ENCODE results near the gene PLCL1. TPM values are rescaled to one million over a fixed set of nuclear protein-coding genes. Genes with fewer than 3 reads are reported as not detected.

The PLCL1 gene
- total RNA-seq, 1 experiment from 2014 or later: 0.07 TPM

DNA sequence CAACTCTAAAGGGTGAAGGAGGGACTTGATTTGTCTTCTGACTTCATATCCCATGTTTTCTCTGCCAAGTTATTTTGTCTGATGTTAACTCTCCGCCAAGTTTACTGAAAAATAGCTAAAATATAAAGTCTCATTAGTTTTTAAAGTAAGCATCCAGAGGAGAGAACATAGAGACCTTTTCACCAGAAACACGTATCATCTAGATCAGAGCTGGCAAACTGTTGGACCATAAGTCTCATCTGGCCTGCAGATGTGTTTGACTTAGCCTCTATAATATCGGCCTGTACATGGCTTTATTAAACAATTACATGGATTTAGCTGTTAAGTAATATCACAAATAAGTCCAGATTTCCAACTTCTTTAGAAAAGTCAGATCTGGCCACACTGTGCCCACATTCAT, 182.6 kb downstream of the PLCL1 start:
- H4K20me1 ChIP-seq (ENCODE audit: insufficient read depth): no peaks in the 10 kb centered on the region
- no peak for TF ChIP-seq MAX (IDR thresholded peaks at IDR 0.05)
- TF ChIP-seq ZNF274 (IDR thresholded peaks at IDR 0.05; ENCODE audit: low read depth, low read length): no peak
- no peak for TF ChIP-seq ELF1 (IDR thresholded peaks at IDR 0.05; ENCODE audit: borderline replicate concordance, low read depth)
- no peak for TF ChIP-seq FOSL1 (IDR thresholded peaks at IDR 0.05; ENCODE audit: low read depth)
- no peak for TF ChIP-seq POLR2AphosphoS5 (IDR thresholded peaks at IDR 0.05; ENCODE audit: low read depth, low read length)
- TF ChIP-seq, protein P1, sequence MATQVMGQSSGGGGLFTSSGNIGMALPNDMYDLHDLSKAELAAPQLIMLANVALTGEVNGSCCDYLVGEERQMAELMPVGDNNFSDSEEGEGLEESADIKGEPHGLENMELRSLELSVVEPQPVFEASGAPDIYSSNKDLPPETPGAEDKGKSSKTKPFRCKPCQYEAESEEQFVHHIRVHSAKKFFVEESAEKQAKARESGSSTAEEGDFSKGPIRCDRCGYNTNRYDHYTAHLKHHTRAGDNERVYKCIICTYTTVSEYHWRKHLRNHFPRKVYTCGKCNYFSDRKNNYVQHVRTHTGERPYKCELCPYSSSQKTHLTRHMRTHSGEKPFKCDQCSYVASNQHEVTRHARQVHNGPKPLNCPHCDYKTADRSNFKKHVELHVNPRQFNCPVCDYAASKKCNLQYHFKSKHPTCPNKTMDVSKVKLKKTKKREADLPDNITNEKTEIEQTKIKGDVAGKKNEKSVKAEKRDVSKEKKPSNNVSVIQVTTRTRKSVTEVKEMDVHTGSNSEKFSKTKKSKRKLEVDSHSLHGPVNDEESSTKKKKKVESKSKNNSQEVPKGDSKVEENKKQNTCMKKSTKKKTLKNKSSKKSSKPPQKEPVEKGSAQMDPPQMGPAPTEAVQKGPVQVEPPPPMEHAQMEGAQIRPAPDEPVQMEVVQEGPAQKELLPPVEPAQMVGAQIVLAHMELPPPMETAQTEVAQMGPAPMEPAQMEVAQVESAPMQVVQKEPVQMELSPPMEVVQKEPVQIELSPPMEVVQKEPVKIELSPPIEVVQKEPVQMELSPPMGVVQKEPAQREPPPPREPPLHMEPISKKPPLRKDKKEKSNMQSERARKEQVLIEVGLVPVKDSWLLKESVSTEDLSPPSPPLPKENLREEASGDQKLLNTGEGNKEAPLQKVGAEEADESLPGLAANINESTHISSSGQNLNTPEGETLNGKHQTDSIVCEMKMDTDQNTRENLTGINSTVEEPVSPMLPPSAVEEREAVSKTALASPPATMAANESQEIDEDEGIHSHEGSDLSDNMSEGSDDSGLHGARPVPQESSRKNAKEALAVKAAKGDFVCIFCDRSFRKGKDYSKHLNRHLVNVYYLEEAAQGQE (IDR thresholded peaks at IDR 0.05; ENCODE audit: low read depth): no peak
- TF ChIP-seq EZH2 (IDR thresholded peaks at IDR 0.05): no peak
- TF ChIP-seq ZFX (IDR thresholded peaks at IDR 0.05): no peak
- no peak overlapping the region for H3K9ac ChIP-seq (ENCODE audit: low read length)
- H3K9me2 ChIP-seq (ENCODE audit: insufficient read depth): no peaks in the 10 kb centered on the region
- H3K79me2 ChIP-seq (ENCODE audit: insufficient read depth, low read length): no peaks in the 10 kb centered on the region
- no peak overlapping the region for H3K27ac ChIP-seq (ENCODE audit: low read depth, low read length)
- POLR2A ChIA-PET: no interaction called here
- CTCF ChIA-PET: no interaction called here
- BruUV-seq (replicated peaks): no TSS peak
- RAD21 ChIA-PET (ENCODE audit: low non-redundant PET in 1 of 2, low total read pairs in 2 of 2, uncharacterized antibody in 2 of 2, unreplicated experiment in 2 of 2): no interaction called here
- H3K4me1 ChIP-seq (ENCODE audit: control insufficient read depth in 1 of 2, insufficient read depth in 2 of 2, low read length in 2 of 2): no peaks in the 10 kb centered on the region
- intact Hi-C loops (cut with micrococcal nuclease): no loop called here
- no peak overlapping the region for H3K4me2 ChIP-seq (ENCODE audit: low read length)
- DNase-seq (ENCODE audit: low read depth, low spot score) (no peak), ATAC-seq (no peak)
- H3K36me3 ChIP-seq (ENCODE audit: control insufficient read depth in 1 of 2, insufficient read depth in 2 of 2, low read length in 2 of 2): no peaks in the 10 kb centered on the region
- no peak overlapping the region for H2AFZ ChIP-seq (ENCODE audit: low read depth, low read length, poor library complexity, severe bottlenecking)
- H3K27me3 ChIP-seq (ENCODE audit: insufficient read depth, low read length): peaks cover 5% of the 10 kb centered on the region
- no peak overlapping the region for H3K4me3 ChIP-seq (replicated peaks in 1 of 2; ENCODE audit: low read depth in 1 of 2, low read length in 2 of 2)
- no peaks in the 10 kb centered on the region for H3K9me3 ChIP-seq (ENCODE audit: control insufficient read depth in 1 of 2, insufficient read depth in 1 of 2, low read depth in 1 of 2, low read length in 2 of 2)

Data from HCT116 (cell line).